ENCODE data around the gene CFAP74. TPM values are rescaled to one million over a fixed set of nuclear protein-coding genes. Genes with fewer than 3 reads are reported as not detected.

The CFAP74 gene
- total RNA-seq, 1 experiment from 2014 or later, result not detected

- no peak overlapping the region for H3K4me3 Mint-ChIP-seq (ENCODE audit: unreplicated experiment)
- peaks cover 21% of the 10 kb centered on the region for H3K27me3 Mint-ChIP-seq (ENCODE audit: insufficient read depth, unreplicated experiment)
- Histone ChIP-seq H3K4me3 (ENCODE audit: low read depth, low read length) (no peak overlapping the region), H3K27me3 (replicated peaks; ENCODE audit: control insufficient read depth, insufficient read depth, low read length) (no peaks in the 10 kb centered on the region; the same call in none of the 2 replicates), H3K36me3 (ENCODE audit: control insufficient read depth, insufficient read depth, low read length) (no peaks in the 10 kb centered on the region), H3K4me1 (no peaks in the 10 kb centered on the region), H3K9me3 (no peaks in the 10 kb centered on the region)
- CTCF ChIA-PET, result interaction anchor here (0.7 kb wide), 1 partner anchor 184 kb away, joined by 3 read pairs; no protein-coding TSS in a partner anchor
- H3K27ac Mint-ChIP-seq (ENCODE audit: unreplicated experiment), result no peak overlapping the region
- H3K9me3 Mint-ChIP-seq (ENCODE audit: unreplicated experiment), result no peaks in the 10 kb centered on the region
- DNase-seq, result no peak
- H3K36me3 Mint-ChIP-seq (ENCODE audit: insufficient read depth, unreplicated experiment), result no peaks in the 10 kb centered on the region
- intact Hi-C loops (cut with micrococcal nuclease; ENCODE audit: unreplicated experiment), result no loop called here
- no TSS peak for BruUV-seq (replicated peaks)
- H3K4me1 Mint-ChIP-seq (ENCODE audit: low read depth, unreplicated experiment), result no peaks in the 10 kb centered on the region
- no peak for TF ChIP-seq CTCF (IDR thresholded peaks at IDR 0.05; ENCODE audit: insufficient read depth in 1 of 2, low read depth in 1 of 2, low read length in 1 of 2, severe bottlenecking in 1 of 2, unreplicated experiment in 1 of 2)
- POLR2A ChIA-PET, result no interaction called here
These were observed 16.7 kb upstream of the CFAP74 start for GRCh38 chr1:2020310-2020655.

GRCh38 chr1:2019571-2020309 lies 16.2 kb upstream of the CFAP74 start:
- no TSS peak for BruUV-seq (replicated peaks)
- no peaks in the 10 kb centered on the region for H3K4me1 Mint-ChIP-seq (ENCODE audit: low read depth, unreplicated experiment)
- H3K4me3 Mint-ChIP-seq (ENCODE audit: unreplicated experiment), result no peak overlapping the region
- H3K4me3 ChIP-seq (ENCODE audit: low read depth, low read length), result peak overlapping the region; percentile 18
- H3K27ac Mint-ChIP-seq (ENCODE audit: unreplicated experiment), result no peak overlapping the region
- H3K36me3 Mint-ChIP-seq (ENCODE audit: insufficient read depth, unreplicated experiment), result no peaks in the 10 kb centered on the region
- peaks cover 22% of the 10 kb centered on the region for H3K27me3 Mint-ChIP-seq (ENCODE audit: insufficient read depth, unreplicated experiment)
- intact Hi-C loops (cut with micrococcal nuclease; ENCODE audit: unreplicated experiment), result no loop called here
- no peak for TF ChIP-seq CTCF (IDR thresholded peaks at IDR 0.05; ENCODE audit: insufficient read depth in 1 of 2, low read depth in 1 of 2, low read length in 1 of 2, severe bottlenecking in 1 of 2, unreplicated experiment in 1 of 2)
- POLR2A ChIA-PET, result no interaction called here
- no peaks in the 10 kb centered on the region for H3K36me3 ChIP-seq (ENCODE audit: control insufficient read depth, insufficient read depth, low read length)
- DNase-seq, result peak in 1 of 2 experiments; percentile 63
- H3K9me3 Mint-ChIP-seq (ENCODE audit: unreplicated experiment), result no peaks in the 10 kb centered on the region
- H3K4me1 ChIP-seq, result no peaks in the 10 kb centered on the region
- H3K27me3 ChIP-seq (replicated peaks; ENCODE audit: control insufficient read depth, insufficient read depth, low read length), result no peaks in the 10 kb centered on the region; the same call in none of the 2 replicates
- no peaks in the 10 kb centered on the region for H3K9me3 ChIP-seq
- CTCF ChIA-PET, result interaction anchor here (0.7 kb wide), 1 partner anchor 185 kb away, joined by 3 read pairs; no protein-coding TSS in a partner anchor

GRCh38 chr1:2019172-2019543 lies 15.6 kb upstream of the CFAP74 start, which contains the start of gene GABRD:
GABRD (plus strand) TSS chr1:2019345; CDS start chr1:2019424, 79 bp downstream.
- CTCF ChIA-PET, result no interaction called here
- no peak within 1 kb of the TSS for H3K27ac Mint-ChIP-seq (ENCODE audit: unreplicated experiment)
- no peaks in the 10 kb centered on the region for H3K4me1 Mint-ChIP-seq (ENCODE audit: low read depth, unreplicated experiment)

More at GRCh38 chr1:2019172-2019543, 15.6 kb upstream of the CFAP74 start, which contains the start of gene GABRD:
- Histone ChIP-seq H3K27me3 (replicated peaks; ENCODE audit: control insufficient read depth, insufficient read depth, low read length) (no peaks in the 10 kb centered on the region; the same call in none of the 2 replicates), H3K9me3 (no peaks in the 10 kb centered on the region), H3K4me1 (no peaks in the 10 kb centered on the region), H3K36me3 (ENCODE audit: control insufficient read depth, insufficient read depth, low read length) (no peaks in the 10 kb centered on the region), H3K4me3 (ENCODE audit: low read depth, low read length) (peak within 1 kb of the TSS; percentile 18)
- intact Hi-C loops (cut with micrococcal nuclease; ENCODE audit: unreplicated experiment), result no loop called here
- H3K4me3 Mint-ChIP-seq (ENCODE audit: unreplicated experiment), result peak within 1 kb of the TSS; percentile 72
- no TSS peak for BruUV-seq (replicated peaks)
- peaks cover 22% of the 10 kb centered on the region for H3K27me3 Mint-ChIP-seq (ENCODE audit: insufficient read depth, unreplicated experiment)
- DNase-seq, result peak in 1 of 2 experiments; percentile 20
- H3K9me3 Mint-ChIP-seq (ENCODE audit: unreplicated experiment), result no peaks in the 10 kb centered on the region
- no peak for TF ChIP-seq CTCF (IDR thresholded peaks at IDR 0.05; ENCODE audit: insufficient read depth in 1 of 2, low read depth in 1 of 2, low read length in 1 of 2, severe bottlenecking in 1 of 2, unreplicated experiment in 1 of 2)
- POLR2A ChIA-PET, result no interaction called here
- no peaks in the 10 kb centered on the region for H3K36me3 Mint-ChIP-seq (ENCODE audit: insufficient read depth, unreplicated experiment)

All from Caco-2 (cell line).